ENCODE measurements around the gene SPATA6L. TPM values are rescaled to one million over a fixed set of nuclear protein-coding genes. Genes with fewer than 3 reads are reported as not detected.

The SPATA6L gene
- total and polyA plus RNA-seq, 2 of the 13 experiments (the other 11 are each of a cell fraction or from before 2014, with no cell fraction given), result 1.1 to 1.9 TPM

DNA sequence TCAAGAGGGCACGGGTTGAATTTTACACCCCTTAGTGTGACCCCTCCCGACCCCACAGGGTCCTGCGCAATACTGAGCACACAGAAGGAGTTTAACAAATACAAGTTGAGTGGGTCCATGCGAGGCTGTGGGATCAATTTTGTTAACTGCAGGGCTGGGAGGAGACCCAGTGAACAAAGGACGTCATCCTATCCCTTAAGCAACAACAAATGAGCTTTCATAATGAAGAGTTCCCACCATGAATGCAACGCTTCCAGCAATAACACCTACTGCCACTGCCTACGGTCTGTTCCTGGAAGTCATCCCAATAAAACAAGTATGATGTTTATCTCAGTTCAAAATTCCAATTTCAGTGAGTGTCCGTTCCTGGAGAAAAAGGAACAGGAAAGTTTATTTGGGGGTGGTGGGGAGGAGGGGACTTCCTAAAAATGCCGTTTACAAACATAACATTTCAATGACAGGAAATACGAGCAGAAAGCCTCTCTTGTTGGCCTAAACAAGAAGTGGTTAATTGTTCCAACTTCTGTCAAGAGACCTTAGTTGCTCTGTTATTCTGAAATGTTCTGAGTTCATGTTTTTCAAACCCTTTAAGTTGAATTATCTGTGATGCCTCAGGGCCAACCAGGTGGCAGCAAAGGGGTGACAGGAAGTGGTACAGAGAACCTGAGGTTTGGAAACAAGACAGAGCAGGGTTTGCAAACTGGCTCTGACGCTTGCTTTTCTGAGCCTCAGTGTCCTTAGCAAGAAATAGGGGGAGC is 69.9 kb downstream of the SPATA6L start:
- Histone ChIP-seq H3K4me1 (ENCODE audit: insufficient read depth, low read length) (no peaks in the 10 kb centered on the region), H3K4me3 (replicated peaks in 1 of 3; ENCODE audit: insufficient read depth in 1 of 3, low read depth in 2 of 3, low read length in 3 of 3) (no peak overlapping the region), H3K9me3 (ENCODE audit: low read length) (no peaks in the 10 kb centered on the region), H3K27ac (ENCODE audit: extremely low read length, insufficient read depth, low read length) (no peak overlapping the region), H3K36me3 (replicated peaks in 1 of 2; ENCODE audit: control insufficient read depth in 1 of 2, insufficient read depth in 2 of 2, low read length in 2 of 2) (no peaks in the 10 kb centered on the region), H4K20me1 (ENCODE audit: insufficient read depth, low read length) (no peaks in the 10 kb centered on the region), H3K27me3 (ENCODE audit: control insufficient read depth in 1 of 2, insufficient read depth in 2 of 2, low read length in 2 of 2) (no peaks in the 10 kb centered on the region), H3K4me2 (ENCODE audit: low read depth, low read length) (no peak overlapping the region), H3K9ac (ENCODE audit: insufficient read depth, low read depth, low read length) (no peak overlapping the region), H3K79me2 (ENCODE audit: insufficient read depth, low read length) (no peaks in the 10 kb centered on the region), H2AFZ (ENCODE audit: low read length) (no peak overlapping the region)
- no peak for DNase-seq (ENCODE audit: low spot score)
- no peak for FAIRE-seq
- ChIA-PET POLR2A (no interaction called here), CTCF (ENCODE audit: low intra/inter-chr PET ratio, low total read pairs) (no interaction called here)
- intact Hi-C loops (cut with micrococcal nuclease; ENCODE audit: unreplicated experiment), result no loop called here
- BruUV-seq (replicated peaks), result no TSS peak
- WGBS (ENCODE audit: low lambda C conversion rate), result 82% methylated on average over 11 of the region's 11 CpGs
- in situ Hi-C loops (cut with HindIII; ENCODE audit: extremely low pct_ligation_motif_present, low pct_unique_long_range_greater_than_20kb), result no loop called here
- ATAC-seq, result no peak
- no peak for TF ChIP-seq ZBTB21 (CRISPR knock-in tag; IDR thresholded peaks at IDR 0.05)
- no peak for TF ChIP-seq ZFP82 (CRISPR knock-in tag; IDR thresholded peaks at IDR 0.05; ENCODE audit: borderline replicate concordance)
- no peak for TF ChIP-seq ATAD3A (CRISPR knock-in tag; IDR thresholded peaks at IDR 0.05)
- TF ChIP-seq MIER2 (CRISPR knock-in tag; IDR thresholded peaks at IDR 0.05), result no peak
- TF ChIP-seq, protein P1, sequence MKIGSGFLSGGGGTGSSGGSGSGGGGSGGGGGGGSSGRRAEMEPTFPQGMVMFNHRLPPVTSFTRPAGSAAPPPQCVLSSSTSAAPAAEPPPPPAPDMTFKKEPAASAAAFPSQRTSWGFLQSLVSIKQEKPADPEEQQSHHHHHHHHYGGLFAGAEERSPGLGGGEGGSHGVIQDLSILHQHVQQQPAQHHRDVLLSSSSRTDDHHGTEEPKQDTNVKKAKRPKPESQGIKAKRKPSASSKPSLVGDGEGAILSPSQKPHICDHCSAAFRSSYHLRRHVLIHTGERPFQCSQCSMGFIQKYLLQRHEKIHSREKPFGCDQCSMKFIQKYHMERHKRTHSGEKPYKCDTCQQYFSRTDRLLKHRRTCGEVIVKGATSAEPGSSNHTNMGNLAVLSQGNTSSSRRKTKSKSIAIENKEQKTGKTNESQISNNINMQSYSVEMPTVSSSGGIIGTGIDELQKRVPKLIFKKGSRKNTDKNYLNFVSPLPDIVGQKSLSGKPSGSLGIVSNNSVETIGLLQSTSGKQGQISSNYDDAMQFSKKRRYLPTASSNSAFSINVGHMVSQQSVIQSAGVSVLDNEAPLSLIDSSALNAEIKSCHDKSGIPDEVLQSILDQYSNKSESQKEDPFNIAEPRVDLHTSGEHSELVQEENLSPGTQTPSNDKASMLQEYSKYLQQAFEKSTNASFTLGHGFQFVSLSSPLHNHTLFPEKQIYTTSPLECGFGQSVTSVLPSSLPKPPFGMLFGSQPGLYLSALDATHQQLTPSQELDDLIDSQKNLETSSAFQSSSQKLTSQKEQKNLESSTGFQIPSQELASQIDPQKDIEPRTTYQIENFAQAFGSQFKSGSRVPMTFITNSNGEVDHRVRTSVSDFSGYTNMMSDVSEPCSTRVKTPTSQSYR (CRISPR knock-in tag; IDR thresholded peaks at IDR 0.05; ENCODE audit: borderline replicate concordance), result no peak
- no peak for TF ChIP-seq TCF7 (IDR thresholded peaks at IDR 0.05; ENCODE audit: low read depth)
- TF ChIP-seq NBN (conservative IDR thresholded peaks at IDR 0.05), result no peak
- no peak for TF ChIP-seq TCF7L2 (IDR thresholded peaks at IDR 0.05; ENCODE audit: low read depth, low read length)
- no peak for TF ChIP-seq ZMYM4 (CRISPR knock-in tag; IDR thresholded peaks at IDR 0.05)
- TF ChIP-seq ZNF431 (CRISPR knock-in tag; IDR thresholded peaks at IDR 0.05; ENCODE audit: borderline replicate concordance, low read depth), result no peak
- no peak for TF ChIP-seq RARG (CRISPR knock-in tag; IDR thresholded peaks at IDR 0.05; ENCODE audit: low read depth)
- no peak for TF ChIP-seq ZNF253 (CRISPR knock-in tag; IDR thresholded peaks at IDR 0.05; ENCODE audit: borderline replicate concordance)
- TF ChIP-seq SSRP1 (CRISPR knock-in tag; IDR thresholded peaks at IDR 0.05), result no peak
- TF ChIP-seq ZNF773 (CRISPR knock-in tag; IDR thresholded peaks at IDR 0.05; ENCODE audit: borderline replicate concordance), result no peak
- TF ChIP-seq POGZ (CRISPR knock-in tag; IDR thresholded peaks at IDR 0.05), result no peak
- TF ChIP-seq, protein P2, sequence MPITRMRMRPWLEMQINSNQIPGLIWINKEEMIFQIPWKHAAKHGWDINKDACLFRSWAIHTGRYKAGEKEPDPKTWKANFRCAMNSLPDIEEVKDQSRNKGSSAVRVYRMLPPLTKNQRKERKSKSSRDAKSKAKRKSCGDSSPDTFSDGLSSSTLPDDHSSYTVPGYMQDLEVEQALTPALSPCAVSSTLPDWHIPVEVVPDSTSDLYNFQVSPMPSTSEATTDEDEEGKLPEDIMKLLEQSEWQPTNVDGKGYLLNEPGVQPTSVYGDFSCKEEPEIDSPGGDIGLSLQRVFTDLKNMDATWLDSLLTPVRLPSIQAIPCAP (CRISPR knock-in tag; IDR thresholded peaks at IDR 0.05; ENCODE audit: low read depth), result no peak
- TF ChIP-seq RXRB (CRISPR knock-in tag; IDR thresholded peaks at IDR 0.05; ENCODE audit: borderline replicate concordance), result no peak
- no peak for TF ChIP-seq NONO (IDR thresholded peaks at IDR 0.05)
- no peak for TF ChIP-seq NONO (CRISPR knock-in tag; conservative IDR thresholded peaks at IDR 0.05)

Measured in HepG2 (cell line).